ENCODE measurements around the gene MARCHF4. TPM values are rescaled to one million over a fixed set of nuclear protein-coding genes. Genes with fewer than 3 reads are reported as not detected.

The MARCHF4 gene
- total RNA-seq, 1 experiment from 2014 or later = 0.26 TPM

- Histone ChIP-seq H2BK120ac (ENCODE audit: low read depth, low read length, poor library complexity, severe bottlenecking) (no peak overlapping the region), H3K9ac (ENCODE audit: extremely low read depth, insufficient read length, low read length) (no peak overlapping the region), H2AK5ac (ENCODE audit: insufficient read length, low read length) (no peak overlapping the region), H3K4me1 (ENCODE audit: insufficient read depth, low read length) (no peaks in the 10 kb centered on the region), H3K4ac (ENCODE audit: low read depth, low read length) (no peak overlapping the region), H3K79me2 (ENCODE audit: insufficient read depth, low read length) (no peaks in the 10 kb centered on the region), H3K9me3 (ENCODE audit: control insufficient read depth, low read depth, low read length) (no peaks in the 10 kb centered on the region), H4K20me1 (ENCODE audit: control insufficient read depth, insufficient read depth, insufficient read length) (no peaks in the 10 kb centered on the region), H2AFZ (ENCODE audit: low read length) (no peak overlapping the region), H4K5ac (ENCODE audit: insufficient read length, low read depth, low read length) (no peak overlapping the region), H3T11ph (ENCODE audit: low read length) (no peak overlapping the region), H2BK15ac (ENCODE audit: low read depth, low read length) (no peak overlapping the region), H4K8ac (replicated peaks; ENCODE audit: insufficient read length, low read depth, low read length) (no peak overlapping the region), H3K27me3 (ENCODE audit: insufficient read depth, low read length) (no peaks in the 10 kb centered on the region), H3K23me2 (ENCODE audit: insufficient read length, low read depth, low read length, poor library complexity, severe bottlenecking) (no peaks in the 10 kb centered on the region), H2BK12ac (ENCODE audit: insufficient read length, low read depth, low read length) (no peak overlapping the region), H3K23ac (ENCODE audit: insufficient read length, low read depth, low read length) (no peak overlapping the region), H3K79me1 (ENCODE audit: insufficient read depth, low read depth, low read length, poor library complexity, severe bottlenecking) (no peaks in the 10 kb centered on the region), H3K56ac (ENCODE audit: insufficient read length, low read depth, low read length) (no peak overlapping the region), H3K4me2 (ENCODE audit: insufficient read depth, insufficient read length, low read length) (no peak overlapping the region), H4K91ac (ENCODE audit: insufficient read length, low read depth, low read length) (no peak overlapping the region), H3K14ac (ENCODE audit: insufficient read depth, low read length) (no peak overlapping the region), H2BK20ac (ENCODE audit: low read depth, low read length, poor library complexity, severe bottlenecking) (no peak overlapping the region), H3K18ac (ENCODE audit: insufficient read length, low read depth, low read length) (no peak overlapping the region), H3K27ac (ENCODE audit: insufficient read length, low read depth, low read length) (no peak overlapping the region), H2BK5ac (ENCODE audit: insufficient read length, low read length) (no peak overlapping the region)
- peaks cover 17 to 23% of the 10 kb centered on the region in 2 experiments for H3K4me1 Mint-ChIP-seq
- TF ChIP-seq, protein P1, sequence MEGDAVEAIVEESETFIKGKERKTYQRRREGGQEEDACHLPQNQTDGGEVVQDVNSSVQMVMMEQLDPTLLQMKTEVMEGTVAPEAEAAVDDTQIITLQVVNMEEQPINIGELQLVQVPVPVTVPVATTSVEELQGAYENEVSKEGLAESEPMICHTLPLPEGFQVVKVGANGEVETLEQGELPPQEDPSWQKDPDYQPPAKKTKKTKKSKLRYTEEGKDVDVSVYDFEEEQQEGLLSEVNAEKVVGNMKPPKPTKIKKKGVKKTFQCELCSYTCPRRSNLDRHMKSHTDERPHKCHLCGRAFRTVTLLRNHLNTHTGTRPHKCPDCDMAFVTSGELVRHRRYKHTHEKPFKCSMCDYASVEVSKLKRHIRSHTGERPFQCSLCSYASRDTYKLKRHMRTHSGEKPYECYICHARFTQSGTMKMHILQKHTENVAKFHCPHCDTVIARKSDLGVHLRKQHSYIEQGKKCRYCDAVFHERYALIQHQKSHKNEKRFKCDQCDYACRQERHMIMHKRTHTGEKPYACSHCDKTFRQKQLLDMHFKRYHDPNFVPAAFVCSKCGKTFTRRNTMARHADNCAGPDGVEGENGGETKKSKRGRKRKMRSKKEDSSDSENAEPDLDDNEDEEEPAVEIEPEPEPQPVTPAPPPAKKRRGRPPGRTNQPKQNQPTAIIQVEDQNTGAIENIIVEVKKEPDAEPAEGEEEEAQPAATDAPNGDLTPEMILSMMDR (conservative IDR thresholded peaks at IDR 0.05) = no peak
- H3K27ac Mint-ChIP-seq = no peak overlapping the region
- WGBS (ENCODE audit: extremely low coverage, insufficient read length, low lambda C conversion rate) = no CpG with 5 or more reads among the region's 3 CpGs
- H3K27me3 Mint-ChIP-seq (ENCODE audit: low read depth) = no peaks in the 10 kb centered on the region
- no peaks in the 10 kb centered on the region for H3K9me3 Mint-ChIP-seq
- peaks cover 2 to 21% (median 19%) of the 10 kb centered on the region in 3 experiments; a peak in 5 of 7 replicates for H3K36me3 Mint-ChIP-seq (ENCODE audit: insufficient read depth in 1 of 3, low read depth in 3 of 3)
- no peak for DNase-seq
- no peak overlapping the region for H3K4me3 Mint-ChIP-seq
These were observed 43.3 kb upstream of the MARCHF4 start for GRCh38 chr2:216415541-216415940.
